ENCODE data around the gene GRIFIN.

Gene GRIFIN

GRCh38 chr7:2433713-2434550 is 42.3 kb downstream of the GRIFIN start:
- no peak for DNase-seq
- no peak overlapping the region for H3K27ac ChIP-seq (ENCODE audit: insufficient read depth, low read length, poor library complexity, severe bottlenecking)
- H3K36me3 ChIP-seq (ENCODE audit: control insufficient read depth, insufficient read depth, low read length): peaks cover 27% of the 10 kb centered on the region
- H3K4me3 ChIP-seq (ENCODE audit: insufficient read depth, low read depth, low read length, poor library complexity, severe bottlenecking): no peak overlapping the region
- H3K9me3 ChIP-seq (ENCODE audit: control insufficient read depth, low read length): no peaks in the 10 kb centered on the region
- H3K27me3 ChIP-seq (replicated peaks; ENCODE audit: control insufficient read depth, insufficient read depth, low read length, poor library complexity, severe bottlenecking): no peaks in the 10 kb centered on the region
- H3K4me1 ChIP-seq (ENCODE audit: control insufficient read depth, insufficient read depth, low read length, poor library complexity, severe bottlenecking): no peaks in the 10 kb centered on the region

GRCh38 chr7:2432910-2433712 is 43.1 kb downstream of the GRIFIN start:
- H3K36me3 ChIP-seq (ENCODE audit: control insufficient read depth, insufficient read depth, low read length): peaks cover 27% of the 10 kb centered on the region
- no peaks in the 10 kb centered on the region for H3K9me3 ChIP-seq (ENCODE audit: control insufficient read depth, low read length)
- DNase-seq: no peak
- no peak overlapping the region for H3K27ac ChIP-seq (ENCODE audit: insufficient read depth, low read length, poor library complexity, severe bottlenecking)
- no peaks in the 10 kb centered on the region for H3K4me1 ChIP-seq (ENCODE audit: control insufficient read depth, insufficient read depth, low read length, poor library complexity, severe bottlenecking)
- H3K27me3 ChIP-seq (replicated peaks; ENCODE audit: control insufficient read depth, insufficient read depth, low read length, poor library complexity, severe bottlenecking): no peaks in the 10 kb centered on the region
- H3K4me3 ChIP-seq (ENCODE audit: insufficient read depth, low read depth, low read length, poor library complexity, severe bottlenecking): no peak overlapping the region

GRCh38 chr7:2431260-2431867 is 44.8 kb downstream of the GRIFIN start:
- DNase-seq: peak in 2 of 3 donors; percentile 16 to 26
- H3K36me3 ChIP-seq (ENCODE audit: control insufficient read depth, insufficient read depth, low read length): peaks cover 27% of the 10 kb centered on the region

GRCh38 chr7:2425749-2426148 is 50.4 kb downstream of the GRIFIN start:
- Histone ChIP-seq H3K27ac (ENCODE audit: insufficient read depth, low read length, poor library complexity, severe bottlenecking) (no peak overlapping the region), H3K4me3 (ENCODE audit: insufficient read depth, low read depth, low read length, poor library complexity, severe bottlenecking) (no peak overlapping the region), H3K4me1 (ENCODE audit: control insufficient read depth, insufficient read depth, low read length, poor library complexity, severe bottlenecking) (no peaks in the 10 kb centered on the region), H3K27me3 (replicated peaks; ENCODE audit: control insufficient read depth, insufficient read depth, low read length, poor library complexity, severe bottlenecking) (no peaks in the 10 kb centered on the region), H3K36me3 (ENCODE audit: control insufficient read depth, insufficient read depth, low read length) (no peaks in the 10 kb centered on the region), H3K9me3 (ENCODE audit: control insufficient read depth, low read length) (no peaks in the 10 kb centered on the region)
- no peak for DNase-seq

More at GRCh38 chr7:2431260-2431867, 44.8 kb downstream of the GRIFIN start:
- Histone ChIP-seq H3K4me1 (ENCODE audit: control insufficient read depth, insufficient read depth, low read length, poor library complexity, severe bottlenecking) (no peaks in the 10 kb centered on the region), H3K9me3 (ENCODE audit: control insufficient read depth, low read length) (no peaks in the 10 kb centered on the region), H3K4me3 (ENCODE audit: insufficient read depth, low read depth, low read length, poor library complexity, severe bottlenecking) (no peak overlapping the region), H3K27me3 (replicated peaks; ENCODE audit: control insufficient read depth, insufficient read depth, low read length, poor library complexity, severe bottlenecking) (no peaks in the 10 kb centered on the region), H3K27ac (ENCODE audit: insufficient read depth, low read length, poor library complexity, severe bottlenecking) (no peak overlapping the region)
